ENCODE results near the gene POLG. TPM values are rescaled to one million over a fixed set of nuclear protein-coding genes. Genes with fewer than 3 reads are reported as not detected.

POLG gene
- total RNA-seq, 4 donors from 2014 or later = 38.4 to 60.7 (median 52.9) TPM

DNA sequence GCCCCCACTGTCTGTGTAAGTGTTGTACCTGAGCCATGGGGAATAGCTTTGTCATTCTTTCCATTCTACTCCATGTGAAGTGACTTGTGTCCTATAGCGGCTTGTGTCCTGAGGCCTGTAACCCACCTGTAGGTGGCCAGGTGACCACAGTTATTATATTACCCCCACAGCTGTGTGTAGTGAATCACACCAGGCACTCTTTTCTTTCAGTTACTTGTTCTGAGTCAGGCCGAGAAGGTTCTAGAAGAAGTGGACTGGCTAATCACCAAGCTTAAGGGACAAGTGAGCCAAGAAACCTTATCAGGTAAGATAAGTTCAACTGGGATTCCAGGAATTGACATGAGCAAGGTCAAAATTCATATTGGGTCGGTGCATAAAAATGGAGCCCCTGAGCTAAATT, 29.2 kb downstream of the POLG start:
- H3K27me3 ChIP-seq = no peaks in the 10 kb centered on the region
- WGBS, 2 donors = 94 to 95% methylated on average over 3 of the region's 3 CpGs
- H3K4me1 ChIP-seq = peaks cover 0 to 7% (median 5%) of the 10 kb centered on the region in 3 donors
- TF ChIP-seq CTCF (IDR thresholded peaks at IDR 0.05) = no peak
- no peak for TF ChIP-seq POLR2A (IDR thresholded peaks at IDR 0.05)
- H3K9me3 ChIP-seq = no peaks in the 10 kb centered on the region
- DNase-seq = no peak
- no peak overlapping the region for H3K4me3 ChIP-seq
- intact Hi-C loops (cut with DNase I) = no loop called here
- H3K27ac ChIP-seq = no peak overlapping the region
- peaks cover 0 to 41% (median 0%) of the 10 kb centered on the region in 3 donors for H3K36me3 ChIP-seq

DNA sequence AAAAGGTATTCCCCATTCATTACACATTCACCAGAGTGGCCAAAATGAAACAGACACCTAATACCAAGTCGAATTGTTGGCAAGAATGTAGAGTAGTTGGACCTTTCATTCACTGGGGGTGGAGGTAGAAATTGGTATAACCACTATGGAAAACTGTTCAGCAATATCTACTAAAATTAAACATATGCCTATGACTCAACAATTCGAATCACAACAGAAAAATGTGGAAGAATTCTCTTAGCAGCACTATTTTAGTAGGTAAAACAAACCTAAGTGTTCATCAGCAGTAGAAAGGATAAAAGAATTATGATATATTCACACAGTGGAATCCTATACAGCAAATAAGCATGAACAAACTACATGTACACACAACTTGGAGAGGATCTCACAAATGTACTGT, 30.6 kb downstream of the POLG start:
- H3K4me3 ChIP-seq = no peak overlapping the region
- peaks cover 0 to 41% (median 0%) of the 10 kb centered on the region in 3 donors for H3K36me3 ChIP-seq
- 84 to 87% methylated on average over 2 of the region's 2 CpGs for WGBS, 2 donors
- H3K4me1 ChIP-seq = peaks cover 0 to 7% (median 5%) of the 10 kb centered on the region in 3 donors
- no peak for DNase-seq
- intact Hi-C loops (cut with DNase I) = no loop called here
- no peaks in the 10 kb centered on the region for H3K27me3 ChIP-seq
- no peaks in the 10 kb centered on the region for H3K9me3 ChIP-seq
- TF ChIP-seq POLR2A (IDR thresholded peaks at IDR 0.05) = no peak
- TF ChIP-seq CTCF (IDR thresholded peaks at IDR 0.05) = no peak
- no peak overlapping the region for H3K27ac ChIP-seq

GRCh38 chr15:89301304-89302089, 33.1 kb downstream of the POLG start:
- no peak for DNase-seq
- no peaks in the 10 kb centered on the region for H3K9me3 ChIP-seq
- no peaks in the 10 kb centered on the region for H3K4me1 ChIP-seq
- 70 to 80% methylated on average over 5 of the region's 5 CpGs for WGBS, 2 donors
- intact Hi-C loops (cut with DNase I) = no loop called here
- no peak overlapping the region for H3K4me3 ChIP-seq
- H3K36me3 ChIP-seq = peaks cover 0 to 41% (median 0%) of the 10 kb centered on the region in 3 donors
- H3K27ac ChIP-seq = no peak overlapping the region
- TF ChIP-seq CTCF (IDR thresholded peaks at IDR 0.05) = no peak
- TF ChIP-seq POLR2A (IDR thresholded peaks at IDR 0.05) = no peak
- H3K27me3 ChIP-seq = no peaks in the 10 kb centered on the region

- Histone ChIP-seq H3K36me3 (peaks cover 0 to 28% (median 0%) of the 10 kb centered on the region in 3 donors), H3K4me3 (no peak overlapping the region), H3K27ac (no peak overlapping the region), H3K27me3 (no peaks in the 10 kb centered on the region), H3K9me3 (no peaks in the 10 kb centered on the region), H3K4me1 (no peaks in the 10 kb centered on the region)
- no peak for DNase-seq
- intact Hi-C loops (cut with DNase I) = no loop called here
- TF ChIP-seq POLR2A (IDR thresholded peaks at IDR 0.05) = no peak
- TF ChIP-seq CTCF (IDR thresholded peaks at IDR 0.05) = peak in 1 of 6 experiments; percentile 21
Measured at GRCh38 chr15:89299896-89300295, 34.7 kb downstream of the POLG start.

DNA sequence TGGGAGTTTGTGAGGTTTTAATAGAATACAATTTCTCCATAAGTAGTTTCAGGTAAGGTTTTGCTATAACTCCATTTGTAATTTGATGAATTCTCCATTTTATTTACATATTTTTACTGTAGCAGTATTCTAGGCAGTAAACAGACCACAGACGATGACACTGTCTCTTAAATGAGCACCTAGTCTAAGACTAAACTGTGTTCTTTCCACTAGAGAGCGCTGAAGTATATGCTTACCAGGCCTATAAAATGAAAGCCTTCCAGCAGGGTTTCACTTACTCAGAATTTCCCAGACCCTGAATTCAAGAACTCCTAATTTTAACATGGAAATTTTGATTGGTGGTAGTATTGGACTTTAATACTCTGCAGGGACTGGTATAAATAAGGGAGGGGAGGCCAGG, 41.6 kb downstream of the POLG start:
- intact Hi-C loops (cut with DNase I) = no loop called here
- no peak for TF ChIP-seq POLR2A (IDR thresholded peaks at IDR 0.05)
- no peak overlapping the region for H3K4me3 ChIP-seq
- no peak for DNase-seq
- H3K27me3 ChIP-seq = no peaks in the 10 kb centered on the region
- no peaks in the 10 kb centered on the region for H3K4me1 ChIP-seq
- H3K9me3 ChIP-seq = no peaks in the 10 kb centered on the region
- 88 to 89% methylated on average over 2 of the region's 2 CpGs for WGBS, 2 donors
- H3K36me3 ChIP-seq = peaks cover 0 to 38% (median 0%) of the 10 kb centered on the region in 3 donors
- no peak overlapping the region for H3K27ac ChIP-seq

Data from esophagus squamous epithelium (tissue), 5 donors.